Fibroblast of lung (primary cell): Measurements from ENCODE around the gene LYPLAL1.

ENCODE experiments used
- CTCF ChIP-seq, 2 donors: IDR thresholded peaks in 1 of 2; conservative IDR thresholded peaks in 1 of 2; 1 replicate in 1 of 2; 2 replicates in 1 of 2; pipeline ENCODE4 v1.5.1; 2011 to 2012; ENCODE audit warnings: low read length in 2 of 2, control low read depth in 1 of 2, inconsistent platforms in 1 of 2, low read depth in 1 of 2, mild to moderate bottlenecking in 1 of 2
- EZH2 ChIP-seq: IDR thresholded peaks from 2 replicates; pipeline ENCODE4 v1.5.1; 2012; ENCODE audit warnings: low read length, control low read depth, mild to moderate bottlenecking; ENCODE audit errors: missing control alignments

DNA sequence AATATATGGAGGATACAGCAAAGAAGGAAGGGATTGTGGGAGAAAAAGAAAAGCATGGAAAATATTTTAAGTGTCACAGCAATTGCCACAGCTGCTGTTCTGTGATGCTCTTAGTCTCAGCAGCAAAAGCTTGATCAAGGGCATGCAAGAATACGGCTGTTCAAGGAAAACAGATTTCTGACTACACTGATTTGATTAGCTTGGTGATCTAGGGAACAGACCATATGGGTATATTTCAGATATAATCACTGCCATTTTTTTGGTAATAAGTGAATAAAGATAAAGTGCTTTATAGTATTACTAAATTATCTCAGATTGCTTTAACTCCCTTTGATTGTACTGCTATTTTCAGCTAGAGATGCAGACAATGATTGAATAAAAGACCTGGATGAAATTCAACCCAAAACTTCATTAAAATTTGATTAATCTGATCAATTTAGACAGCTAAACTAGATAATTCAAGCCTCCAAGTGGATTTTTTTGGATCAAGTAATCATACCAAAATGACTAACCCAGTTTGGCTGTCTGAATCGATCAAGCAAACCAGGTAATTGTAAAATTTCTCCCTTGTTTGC is 33.3 kb upstream of the LYPLAL1 start:
- TF ChIP-seq EZH2 (no peak), CTCF (conservative IDR thresholded peaks at IDR 0.05 in 1 of 2, IDR thresholded peaks at IDR 0.05 in 1 of 2; ENCODE audit: low read depth in 1 of 2, low read length in 2 of 2) (no peak)
